ENCODE data around the gene CBLN1.
A peak's percentile ranks its signal among the peaks of the same experiment; 100 is the strongest.

Gene CBLN1

GRCh38 chr16:49281843-49282642, 405 bp upstream of the CBLN1 start:
- Mint-ChIP-seq H3K4me3 (peak overlapping the region; percentile 54), H3K36me3 (no peaks in the 10 kb centered on the region), H3K4me1 (peaks cover 8% of the 10 kb centered on the region), H3K9me3 (no peaks in the 10 kb centered on the region), H3K27ac (no peak overlapping the region), H3K27me3 (peaks cover 84% of the 10 kb centered on the region)
- peak; percentile 64 for DNase-seq
- CTCF ChIA-PET: no interaction called here

GRCh38 chr16:49280841-49281371, 732 bp downstream of the CBLN1 start:
- Mint-ChIP-seq H3K27me3 (peaks cover 95% of the 10 kb centered on the region), H3K9me3 (no peaks in the 10 kb centered on the region), H3K4me3 (peak overlapping the region; percentile 33), H3K4me1 (peaks cover 8% of the 10 kb centered on the region), H3K27ac (peak overlapping the region; percentile 33), H3K36me3 (no peaks in the 10 kb centered on the region)
- CTCF ChIA-PET: no interaction called here
- DNase-seq: no peak

- no peak overlapping the region for H3K4me3 Mint-ChIP-seq
- no peak overlapping the region for H3K27ac Mint-ChIP-seq
- DNase-seq: no peak
- H3K27me3 Mint-ChIP-seq: peaks cover 98% of the 10 kb centered on the region
- peaks cover 8% of the 10 kb centered on the region for H3K4me1 Mint-ChIP-seq
- CTCF ChIA-PET: no interaction called here
- no peaks in the 10 kb centered on the region for H3K36me3 Mint-ChIP-seq
- no peaks in the 10 kb centered on the region for H3K9me3 Mint-ChIP-seq
These were observed 1.4 kb downstream of the CBLN1 start for GRCh38 chr16:49280105-49280741.

- no peak for DNase-seq
- CTCF ChIA-PET: no interaction called here
- Mint-ChIP-seq H3K27me3 (peaks cover 100% of the 10 kb centered on the region), H3K27ac (no peak overlapping the region), H3K36me3 (no peaks in the 10 kb centered on the region), H3K4me3 (no peak overlapping the region), H3K4me1 (peaks cover 8% of the 10 kb centered on the region), H3K9me3 (no peaks in the 10 kb centered on the region)
These were observed 2.5 kb downstream of the CBLN1 start for GRCh38 chr16:49278944-49279725.

GRCh38 chr16:49278567-49278827, 3.1 kb downstream of the CBLN1 start:
- Mint-ChIP-seq H3K4me1 (peaks cover 8% of the 10 kb centered on the region), H3K36me3 (no peaks in the 10 kb centered on the region), H3K27ac (no peak overlapping the region), H3K27me3 (peaks cover 100% of the 10 kb centered on the region), H3K4me3 (no peak overlapping the region), H3K9me3 (no peaks in the 10 kb centered on the region)
- no peak for DNase-seq
- CTCF ChIA-PET: no interaction called here

- H3K27ac Mint-ChIP-seq: no peak overlapping the region
- DNase-seq: no peak
- H3K36me3 Mint-ChIP-seq: no peaks in the 10 kb centered on the region
- H3K4me3 Mint-ChIP-seq: no peak overlapping the region
- CTCF ChIA-PET: no interaction called here
- peaks cover 8% of the 10 kb centered on the region for H3K4me1 Mint-ChIP-seq
- H3K27me3 Mint-ChIP-seq: peaks cover 100% of the 10 kb centered on the region
- no peaks in the 10 kb centered on the region for H3K9me3 Mint-ChIP-seq
These were observed 3.7 kb downstream of the CBLN1 start for GRCh38 chr16:49277766-49278566.

GRCh38 chr16:49277386-49277742, 4.3 kb downstream of the CBLN1 start:
- no peak for DNase-seq
- Mint-ChIP-seq H3K27me3 (peaks cover 95% of the 10 kb centered on the region), H3K9me3 (no peaks in the 10 kb centered on the region), H3K4me3 (no peak overlapping the region), H3K4me1 (peaks cover 4% of the 10 kb centered on the region), H3K27ac (no peak overlapping the region), H3K36me3 (no peaks in the 10 kb centered on the region)
- CTCF ChIA-PET: no interaction called here

- Mint-ChIP-seq H3K4me1 (peaks cover 3% of the 10 kb centered on the region), H3K27ac (no peak overlapping the region), H3K27me3 (peaks cover 93% of the 10 kb centered on the region), H3K36me3 (no peaks in the 10 kb centered on the region), H3K4me3 (no peak overlapping the region), H3K9me3 (no peaks in the 10 kb centered on the region)
- CTCF ChIA-PET: no interaction called here
- DNase-seq: no peak
These were observed 4.8 kb downstream of the CBLN1 start for GRCh38 chr16:49276646-49277385.

GRCh38 chr16:49275870-49276269, 5.8 kb downstream of the CBLN1 start:
- Mint-ChIP-seq H3K36me3 (no peaks in the 10 kb centered on the region), H3K4me1 (peaks cover 2% of the 10 kb centered on the region), H3K9me3 (no peaks in the 10 kb centered on the region), H3K27me3 (peaks cover 83% of the 10 kb centered on the region), H3K27ac (no peak overlapping the region), H3K4me3 (no peak overlapping the region)
- no peak for DNase-seq
- CTCF ChIA-PET: no interaction called here

- Mint-ChIP-seq H3K9me3 (no peaks in the 10 kb centered on the region), H3K4me3 (no peak overlapping the region), H3K27ac (no peak overlapping the region), H3K4me1 (no peaks in the 10 kb centered on the region), H3K27me3 (peaks cover 77% of the 10 kb centered on the region), H3K36me3 (no peaks in the 10 kb centered on the region)
- CTCF ChIA-PET: no interaction called here
- no peak for DNase-seq
These were observed 6.4 kb downstream of the CBLN1 start for GRCh38 chr16:49275050-49275730.

- Mint-ChIP-seq H3K4me1 (no peaks in the 10 kb centered on the region), H3K27me3 (peaks cover 71% of the 10 kb centered on the region), H3K4me3 (no peak overlapping the region), H3K27ac (no peak overlapping the region), H3K9me3 (no peaks in the 10 kb centered on the region), H3K36me3 (no peaks in the 10 kb centered on the region)
- CTCF ChIA-PET: no interaction called here
- DNase-seq: no peak
These were observed 7.0 kb downstream of the CBLN1 start for GRCh38 chr16:49274591-49274990.

- no peaks in the 10 kb centered on the region for H3K36me3 Mint-ChIP-seq
- H3K27ac Mint-ChIP-seq: no peak overlapping the region
- no peak overlapping the region for H3K4me3 Mint-ChIP-seq
- H3K4me1 Mint-ChIP-seq: no peaks in the 10 kb centered on the region
- H3K27me3 Mint-ChIP-seq: peaks cover 62% of the 10 kb centered on the region
- DNase-seq: no peak
- H3K9me3 Mint-ChIP-seq: no peaks in the 10 kb centered on the region
- CTCF ChIA-PET: no interaction called here
These were observed 7.9 kb downstream of the CBLN1 start for GRCh38 chr16:49273771-49274170.

GRCh38 chr16:49271363-49271762, 10.3 kb downstream of the CBLN1 start:
- H3K4me1 Mint-ChIP-seq: no peaks in the 10 kb centered on the region
- H3K36me3 Mint-ChIP-seq: no peaks in the 10 kb centered on the region
- no peak for DNase-seq
- H3K27ac Mint-ChIP-seq: no peak overlapping the region
- H3K4me3 Mint-ChIP-seq: no peak overlapping the region
- peaks cover 38% of the 10 kb centered on the region for H3K27me3 Mint-ChIP-seq
- H3K9me3 Mint-ChIP-seq: no peaks in the 10 kb centered on the region
- CTCF ChIA-PET: no interaction called here
